8988T (cell line): Measurements from ENCODE around the gene ASAP3.

Experiments used
- DNase-seq: peaks from one replicate; pipeline ENCODE4 v3.0.0; 2011

ASAP3 gene

GRCh38 chr1:23477359-23478144 lies 6.4 kb downstream of the ASAP3 start:
- DNase-seq = no peak

DNA sequence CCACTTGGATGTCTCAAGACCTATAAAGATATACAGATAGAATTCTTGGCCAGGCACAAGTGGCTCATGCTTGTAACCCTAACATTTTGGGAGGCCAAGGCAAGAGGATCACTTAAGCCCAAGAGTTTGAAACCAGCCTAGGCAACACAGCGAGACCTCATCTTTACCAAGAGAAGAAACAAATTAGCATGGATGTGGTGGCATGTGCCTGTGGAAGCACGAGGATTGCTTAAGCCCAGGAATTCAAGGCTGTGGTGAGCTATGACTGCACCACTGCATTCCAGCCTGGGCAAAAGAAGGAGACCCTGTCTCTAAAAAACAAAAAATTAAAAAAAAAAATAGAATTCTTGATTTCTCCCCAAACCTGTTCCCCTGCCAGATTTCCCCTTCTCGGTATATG lies 8.3 kb downstream of the ASAP3 start:
- DNase-seq = no peak

GRCh38 chr1:23475134-23475628 lies 8.8 kb downstream of the ASAP3 start:
- no peak for DNase-seq

GRCh38 chr1:23473037-23473800 lies 10.8 kb downstream of the ASAP3 start:
- no peak for DNase-seq

GRCh38 chr1:23472351-23473036 lies 11.5 kb downstream of the ASAP3 start:
- no peak for DNase-seq

GRCh38 chr1:23471473-23472075 lies 12.4 kb downstream of the ASAP3 start:
- no peak for DNase-seq

- no peak for DNase-seq
Observed at GRCh38 chr1:23470282-23471070, 13.5 kb downstream of the ASAP3 start.

- DNase-seq = no peak
Observed at GRCh38 chr1:23469372-23469982, 14.5 kb downstream of the ASAP3 start.

DNA sequence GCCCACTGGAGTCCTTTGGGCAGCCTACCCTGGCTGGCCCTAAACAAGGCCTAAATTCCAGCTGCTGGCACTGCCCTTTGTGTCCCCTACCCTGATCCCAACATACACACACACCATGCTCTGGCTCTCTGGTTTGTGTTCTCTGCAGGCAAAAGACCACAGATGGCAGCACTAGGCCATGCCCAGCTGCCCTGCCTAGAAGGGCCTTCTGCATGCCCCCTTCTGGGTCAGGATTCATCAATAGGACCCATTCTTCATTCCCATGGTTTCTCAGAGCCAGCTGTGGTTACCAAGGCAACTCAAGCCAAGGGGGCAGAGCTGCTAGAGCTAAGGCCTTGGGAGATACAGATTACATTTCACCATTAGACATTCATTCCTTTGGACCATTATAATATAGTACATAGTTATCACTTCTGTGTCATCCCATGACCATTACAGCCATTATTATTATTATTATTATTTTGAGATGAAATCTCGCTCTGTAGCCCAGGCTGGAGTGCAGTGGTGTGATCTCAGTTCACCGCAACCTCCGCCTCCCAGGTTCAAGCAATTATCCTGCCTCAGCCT lies 17.5 kb downstream of the ASAP3 start:
- no peak for DNase-seq

DNA sequence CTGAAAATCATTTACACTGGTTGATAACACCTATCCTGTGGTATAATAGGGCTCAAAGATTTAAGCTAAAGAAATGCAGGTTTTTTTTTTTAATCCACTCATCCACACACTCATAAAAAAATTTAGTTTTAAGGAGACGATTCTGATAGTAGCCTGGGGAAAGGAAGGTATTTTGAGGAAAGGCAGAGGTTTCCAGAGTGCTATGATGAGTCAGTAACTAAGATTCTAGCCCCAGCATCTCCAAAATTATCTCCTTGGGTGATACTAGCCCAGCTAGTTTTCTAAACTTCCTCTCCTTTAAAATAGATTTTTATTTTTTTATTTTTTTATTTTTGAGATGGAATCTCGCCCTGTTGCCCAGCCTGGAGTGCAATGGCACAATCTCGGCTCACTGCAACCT lies 20.7 kb downstream of the ASAP3 start:
- no peak for DNase-seq

DNA sequence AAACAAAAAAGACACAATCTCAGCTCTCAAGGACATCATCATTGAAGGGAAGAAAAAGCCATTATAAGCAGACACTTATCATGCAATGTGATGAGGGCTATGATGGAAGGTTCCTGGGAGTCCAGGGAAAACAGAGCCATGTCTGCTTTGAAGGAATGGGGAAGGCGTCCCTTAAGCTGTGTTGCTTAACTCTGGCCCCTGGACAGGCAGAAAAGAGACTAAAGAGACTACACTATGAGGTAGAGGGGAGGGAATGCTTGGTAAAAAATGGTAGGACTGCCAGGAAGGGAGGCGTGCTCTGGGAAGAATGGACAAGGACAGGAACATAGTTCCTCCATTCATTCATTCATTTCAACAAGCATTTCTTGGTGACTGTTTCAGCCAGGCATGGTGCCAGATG lies 21.2 kb downstream of the ASAP3 start:
- no peak for DNase-seq

DNA sequence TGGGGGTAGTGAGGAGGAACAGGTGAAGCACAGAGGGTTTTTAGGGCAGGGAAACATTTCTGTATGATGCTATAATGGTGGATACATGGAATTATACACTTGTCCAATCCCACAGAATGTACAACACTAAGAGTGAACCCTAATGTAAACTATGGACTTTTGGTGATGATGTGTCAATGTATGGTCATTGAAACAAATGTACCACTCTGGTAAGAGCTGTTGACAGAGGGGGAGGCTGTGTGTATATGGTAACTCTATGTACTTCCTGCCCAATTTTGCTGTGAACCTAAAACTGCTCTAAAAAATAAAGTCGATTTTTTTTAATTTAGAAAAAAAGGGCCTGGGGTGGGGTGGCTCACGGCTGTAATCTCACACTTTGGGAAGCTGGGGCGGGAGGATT lies 22.9 kb downstream of the ASAP3 start:
- DNase-seq = no peak

DNA sequence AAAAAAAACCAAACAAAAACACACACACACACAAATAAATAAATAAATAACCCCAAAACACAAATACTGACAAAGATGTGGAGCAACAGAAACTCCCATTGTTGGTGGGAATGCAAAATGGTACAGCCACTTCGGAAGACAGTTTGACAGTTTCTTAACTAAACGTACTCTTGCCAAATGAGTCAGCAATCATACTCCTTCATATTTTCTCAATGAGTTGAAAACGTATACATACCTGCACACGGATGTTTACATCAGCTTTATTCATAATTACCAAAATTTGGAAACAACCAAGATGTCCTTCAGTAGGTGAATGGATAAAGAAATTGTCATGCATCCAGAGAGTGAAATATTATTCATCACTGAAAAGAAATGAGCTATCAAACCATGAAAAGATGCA lies 23.5 kb downstream of the ASAP3 start:
- DNase-seq = no peak

DNA sequence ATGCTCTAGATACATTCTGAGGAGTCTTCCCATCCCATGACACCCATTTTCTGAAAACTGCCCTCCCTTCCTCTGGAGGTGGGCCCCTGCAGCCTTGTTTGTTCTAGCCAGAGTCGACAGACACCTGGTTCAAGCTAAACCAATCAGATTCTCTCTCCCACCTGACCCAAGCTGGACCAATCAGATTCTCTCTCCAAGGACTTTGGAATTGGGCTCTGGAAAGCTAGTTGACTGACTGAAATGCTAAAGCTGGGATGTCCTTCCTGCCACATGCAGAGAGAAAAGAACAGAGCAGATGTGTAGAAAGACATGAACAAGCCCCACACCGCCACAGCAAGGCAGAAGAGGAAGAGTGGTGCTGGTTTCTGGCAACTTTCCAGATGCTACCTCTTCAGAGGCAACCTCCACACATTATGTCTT lies 24.6 kb downstream of the ASAP3 start:
- no peak for DNase-seq

DNA sequence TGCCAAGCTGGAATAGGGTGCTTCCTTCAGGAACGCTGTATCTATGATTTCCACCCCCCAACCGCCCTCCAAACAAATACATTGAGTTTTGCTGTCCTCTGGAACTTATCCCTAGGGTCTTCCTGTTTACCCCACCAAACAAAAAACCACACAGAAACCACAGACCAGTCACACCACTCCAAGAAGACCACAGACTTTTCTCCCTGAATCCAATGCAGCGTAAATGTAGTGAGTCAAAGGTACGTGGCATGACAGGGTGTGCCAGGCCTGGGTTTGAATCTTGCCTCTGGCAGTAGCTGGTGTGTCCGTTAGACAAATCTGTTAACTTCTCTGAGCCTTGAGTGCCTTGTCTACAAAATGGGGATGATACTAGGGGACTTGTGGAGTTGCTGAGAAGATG lies 27.8 kb downstream of the ASAP3 start:
- DNase-seq = no peak

DNA sequence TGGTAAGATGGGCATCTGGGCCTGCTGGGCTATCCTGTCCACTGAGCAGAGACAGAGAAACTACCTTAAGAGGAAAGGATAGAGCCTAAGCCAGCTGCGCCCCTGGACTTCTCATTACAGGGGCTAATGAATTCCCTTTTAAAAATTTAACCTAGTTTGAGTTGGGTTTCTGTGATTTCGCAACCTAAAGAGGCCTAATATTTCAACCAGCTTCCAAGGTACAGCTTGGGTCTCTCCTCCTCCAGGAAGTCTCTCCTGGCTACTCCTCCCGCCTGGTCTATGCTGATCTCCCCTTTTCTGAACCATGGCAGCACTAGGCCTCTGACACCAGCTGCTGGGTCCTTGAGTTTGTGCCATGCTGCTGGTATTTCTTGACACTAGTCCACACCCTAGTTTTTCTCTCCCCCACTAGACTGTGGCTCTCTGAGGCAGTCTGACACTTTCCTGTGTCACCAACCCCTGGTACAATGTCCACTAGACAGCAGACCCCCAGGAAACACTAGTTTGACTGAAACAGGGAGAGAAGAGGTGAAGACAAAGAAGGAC lies 30.5 kb downstream of the ASAP3 start:
- DNase-seq = no peak

- DNase-seq = no peak
Observed at GRCh38 chr1:23452011-23452411, 32.0 kb downstream of the ASAP3 start.

DNA sequence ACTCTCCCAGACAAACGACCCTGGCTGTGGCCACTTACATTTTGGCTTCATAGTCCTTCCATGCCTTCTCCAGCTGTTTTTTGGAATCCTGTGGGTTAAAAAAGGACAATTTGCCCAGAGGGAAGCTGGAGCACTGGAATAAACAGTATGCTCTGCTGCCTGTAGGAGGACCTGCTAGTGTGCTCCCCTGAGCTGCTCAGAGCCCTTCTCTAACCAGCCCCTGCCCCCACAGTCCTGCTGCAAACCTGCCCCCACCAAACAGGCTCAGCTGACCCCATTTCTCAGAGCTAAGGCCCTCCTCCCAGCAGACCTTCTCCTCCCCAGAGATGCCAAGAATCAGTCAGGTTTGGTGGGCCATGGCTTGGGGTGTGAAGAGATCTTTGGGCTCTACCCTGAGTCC lies 32.5 kb downstream of the ASAP3 start:
- no peak for DNase-seq

DNA sequence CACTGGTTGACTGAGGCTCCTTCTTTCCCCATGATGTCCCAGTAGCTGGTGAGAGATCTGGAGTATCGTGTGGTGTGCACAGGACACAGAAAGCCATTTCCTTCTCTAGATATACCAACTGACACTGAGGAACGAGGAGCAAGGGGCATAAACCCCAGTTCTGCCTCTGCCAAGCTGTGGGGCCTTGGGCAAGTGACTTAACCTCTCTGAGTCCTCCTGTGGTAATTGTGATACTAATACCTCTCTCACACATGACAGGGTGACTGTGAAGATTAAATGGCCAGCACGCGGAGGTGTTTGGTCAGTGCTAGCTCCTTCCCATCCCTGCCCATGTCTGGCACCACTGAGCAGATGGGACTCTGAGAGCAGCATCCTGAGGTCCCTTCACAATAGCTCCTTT lies 33.1 kb downstream of the ASAP3 start:
- DNase-seq = no peak

DNA sequence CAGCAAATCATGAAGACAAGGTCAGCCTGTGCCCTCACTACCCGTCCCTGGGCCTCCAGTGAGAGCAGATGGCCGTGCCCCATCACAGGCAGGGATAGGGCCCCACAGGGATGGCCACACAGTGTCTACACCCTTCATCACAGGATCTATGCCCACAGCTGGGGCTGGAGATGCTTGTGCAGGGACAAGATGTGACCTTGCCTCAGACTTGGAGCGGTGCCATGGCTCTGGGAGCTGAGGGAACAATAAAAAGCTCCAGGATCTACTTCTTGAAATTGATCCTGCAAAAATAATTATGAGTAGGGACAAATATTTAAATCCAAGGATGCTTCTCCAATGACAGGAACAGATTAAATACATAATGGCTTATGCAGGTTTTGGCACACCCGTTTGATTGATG lies 34.0 kb downstream of the ASAP3 start:
- no peak for DNase-seq

GRCh38 chr1:23449306-23449705 lies 34.7 kb downstream of the ASAP3 start:
- no peak for DNase-seq
